Brain microvascular endothelial cell (primary cell): Measurements from ENCODE around the gene AOC1.

Experiments used
- DNase-seq: peaks from one replicate; pipeline ENCODE4 v3.0.0-alpha.2; 2020
- H3K27ac ChIP-seq: fragments of 250-450 bp; sonication (Bioruptor Pico); 2 replicates; pipeline ENCODE4 v1.5.1; 2020; ENCODE audit warnings: mild to moderate bottlenecking, moderate library complexity
- H3K27me3 ChIP-seq: fragments of 250-450 bp; sonication (Bioruptor Pico); replicated peaks from 2 replicates; pipeline ENCODE4 v1.5.1; 2020; ENCODE audit warnings: mild to moderate bottlenecking
- H3K36me3 ChIP-seq: fragments of 250-450 bp; sonication (Bioruptor Pico); replicated peaks from 2 replicates; pipeline ENCODE4 v1.5.1; 2020; ENCODE audit warnings: mild to moderate bottlenecking
- H3K4me3 ChIP-seq: 2 replicates; pipeline ENCODE4 v1.5.1; 2011; ENCODE audit warnings: low read depth, mild to moderate bottlenecking, control low read depth, low read length, moderate library complexity
- CTCF ChIP-seq: IDR thresholded peaks from 2 replicates; pipeline ENCODE4 v1.5.1; 2011; ENCODE audit warnings: low read depth, mild to moderate bottlenecking, moderate library complexity, low read length, control low read depth, inconsistent platforms; ENCODE audit errors: missing control alignments
- in situ Hi-C: cut with HindIII; loops from 2 replicates; pipeline ENCODE4 v1.10.0; 2017; ENCODE audit warnings: low sequenced_read_pairs, low pct_ligation_motif_present

Gene AOC1

GRCh38 chr7:150858236-150859197 is 6.2 kb downstream of the AOC1 start:
- Histone ChIP-seq H3K27me3 (no peaks in the 10 kb centered on the region), H3K4me3 (no peak overlapping the region), H3K27ac (no peak overlapping the region), H3K36me3 (no peaks in the 10 kb centered on the region)
- DNase-seq, result no peak
- no peak for TF ChIP-seq CTCF
- in situ Hi-C loops, result no loop called here

DNA sequence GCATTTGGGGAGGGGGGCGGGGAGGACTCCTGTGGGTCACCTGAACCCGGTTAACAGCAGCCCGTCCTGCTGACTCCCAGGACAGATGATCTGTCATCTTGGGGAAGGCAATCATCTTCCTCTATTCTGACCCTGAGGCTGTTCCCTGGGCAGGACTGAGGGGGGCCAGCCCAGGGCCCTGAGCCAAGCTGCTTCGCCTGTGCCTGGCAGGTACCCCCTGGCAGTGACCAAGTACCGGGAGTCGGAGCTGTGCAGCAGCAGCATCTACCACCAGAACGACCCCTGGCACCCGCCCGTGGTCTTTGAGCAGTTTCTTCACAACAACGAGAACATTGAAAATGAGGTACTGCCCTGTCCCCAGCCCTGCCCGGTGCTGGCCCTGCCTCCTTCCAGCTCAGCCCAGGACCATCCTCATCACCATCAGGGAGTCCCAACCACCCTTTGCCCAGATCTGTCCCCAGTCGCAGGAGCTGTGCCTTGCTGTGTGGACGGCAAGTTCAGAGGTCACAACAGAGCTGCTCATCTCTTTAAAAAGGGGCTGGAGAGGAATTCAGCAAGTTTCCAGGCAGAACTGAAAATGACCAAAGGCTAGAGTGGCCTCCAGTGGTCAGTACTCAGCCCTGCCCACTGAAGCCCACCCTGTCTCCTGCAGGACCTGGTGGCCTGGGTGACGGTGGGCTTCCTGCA is 8.1 kb downstream of the AOC1 start:
- in situ Hi-C loops, result no loop called here
- H3K4me3 ChIP-seq, result no peak overlapping the region
- no peak for DNase-seq
- H3K27me3 ChIP-seq, result no peaks in the 10 kb centered on the region
- no peak overlapping the region for H3K27ac ChIP-seq
- H3K36me3 ChIP-seq, result no peaks in the 10 kb centered on the region
- TF ChIP-seq CTCF, result no peak

- Histone ChIP-seq H3K4me3 (no peak overlapping the region), H3K27me3 (no peaks in the 10 kb centered on the region), H3K36me3 (no peaks in the 10 kb centered on the region), H3K27ac (no peak overlapping the region)
- no peak for DNase-seq
- TF ChIP-seq CTCF, result no peak
- in situ Hi-C loops, result no loop called here
Measured at GRCh38 chr7:150860978-150861295, 8.6 kb downstream of the AOC1 start.

DNA sequence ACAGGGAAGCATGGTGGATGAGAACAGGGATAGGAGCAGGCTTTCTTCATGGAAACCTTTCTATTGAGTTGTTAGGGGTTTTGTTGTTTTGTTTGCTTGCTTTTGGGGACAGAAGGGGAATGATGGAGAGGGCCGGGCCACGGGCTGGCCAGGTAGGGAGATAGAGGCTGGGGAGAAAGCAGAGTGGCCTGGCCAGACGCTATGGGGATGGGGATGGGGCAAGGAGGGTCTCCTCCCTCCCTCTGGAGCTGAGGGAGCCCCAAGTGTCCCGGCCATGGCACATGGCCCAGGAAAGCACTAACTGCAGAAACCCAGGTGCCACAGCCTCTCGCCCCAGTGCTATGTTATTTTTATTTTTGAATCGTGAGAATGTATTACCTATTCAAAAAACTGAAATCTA is 10.0 kb downstream of the AOC1 start:
- in situ Hi-C loops, result no loop called here

GRCh38 chr7:150863946-150864345 is 11.6 kb downstream of the AOC1 start:
- no peak for DNase-seq
- in situ Hi-C loops, result no loop called here
- TF ChIP-seq CTCF, result no peak
- H3K36me3 ChIP-seq, result no peaks in the 10 kb centered on the region
- H3K27me3 ChIP-seq, result no peaks in the 10 kb centered on the region
- no peak overlapping the region for H3K27ac ChIP-seq
- no peak overlapping the region for H3K4me3 ChIP-seq

More for the DNA sequence above, 10.0 kb downstream of the AOC1 start:
- no peaks in the 10 kb centered on the region for H3K27me3 ChIP-seq
- H3K36me3 ChIP-seq, result no peaks in the 10 kb centered on the region
- H3K27ac ChIP-seq, result no peak overlapping the region
- DNase-seq, result no peak
- H3K4me3 ChIP-seq, result no peak overlapping the region
- no peak for TF ChIP-seq CTCF
